Trophoblast cell (in vitro differentiated cells and primary cell): ENCODE data around the gene DEFB116. TPM values are rescaled to one million over a fixed set of nuclear protein-coding genes. Genes with fewer than 3 reads are reported as not detected.

Source experiments
- DNase-seq, 2 donors: peaks; one replicate each; pipeline ENCODE4 v3.0.0-alpha.2; 2016
- H2AFZ ChIP-seq: 2 replicates; pipeline ENCODE4 v1.6.1; 2013; ENCODE audit warnings: low read length, moderate library complexity, mild to moderate bottlenecking; ENCODE audit not compliant: insufficient read depth, poor library complexity
- H2AK5ac ChIP-seq: 2 replicates; pipeline ENCODE4 v1.6.1; 2013; ENCODE audit warnings: mild to moderate bottlenecking, low read length
- H2BK120ac ChIP-seq: 2 replicates; pipeline ENCODE4 v1.6.1; 2013; ENCODE audit warnings: low read length, mild to moderate bottlenecking, moderate library complexity; ENCODE audit not compliant: insufficient read depth, poor library complexity
- H2BK12ac ChIP-seq: 2 replicates; pipeline ENCODE4 v1.6.1; 2013; ENCODE audit warnings: mild to moderate bottlenecking, low read length, moderate library complexity
- H2BK5ac ChIP-seq: 2 replicates; pipeline ENCODE4 v1.6.1; 2013; ENCODE audit warnings: low read length, low read depth, moderate library complexity, mild to moderate bottlenecking; ENCODE audit not compliant: poor library complexity
- H3K14ac ChIP-seq: 2 replicates; pipeline ENCODE4 v1.6.1; 2013; ENCODE audit warnings: mild to moderate bottlenecking, low read length
- H3K18ac ChIP-seq: 2 replicates; pipeline ENCODE4 v1.6.1; 2013; ENCODE audit warnings: mild to moderate bottlenecking, low read length
- H3K23ac ChIP-seq: 2 replicates; pipeline ENCODE4 v1.6.1; 2013; ENCODE audit warnings: low read length
- H3K27ac ChIP-seq: 2 replicates; pipeline ENCODE4 v1.5.1; 2013; ENCODE audit warnings: low read depth, mild to moderate bottlenecking, inconsistent platforms, low read length, moderate library complexity
- H3K27me3 ChIP-seq: 2 replicates; pipeline ENCODE4 v1.6.1; 2013; ENCODE audit warnings: inconsistent platforms, mild to moderate bottlenecking, low read length, moderate library complexity; ENCODE audit not compliant: insufficient read depth
- H3K36me3 ChIP-seq, 2 experiments: 1 replicate in 1 of 2; 2 replicates in 1 of 2; pipeline ENCODE4 v1.6.1; 2013; ENCODE audit warnings: low read length in 2 of 2, mild to moderate bottlenecking in 2 of 2, moderate library complexity in 1 of 2; ENCODE audit not compliant: insufficient read depth in 2 of 2, control insufficient read depth in 1 of 2
- H3K4ac ChIP-seq: 2 replicates; pipeline ENCODE4 v1.6.1; 2013; ENCODE audit warnings: low read depth, mild to moderate bottlenecking, low read length, moderate library complexity
- H3K4me1 ChIP-seq, 2 experiments: 1 replicate in 1 of 2; 2 replicates in 1 of 2; pipeline ENCODE4 v1.6.1; 2013; ENCODE audit warnings: low read length in 2 of 2, mild to moderate bottlenecking in 2 of 2, moderate library complexity in 1 of 2; ENCODE audit not compliant: insufficient read depth in 2 of 2, control insufficient read depth in 1 of 2
- H3K4me2 ChIP-seq: 2 replicates; pipeline ENCODE4 v1.6.1; 2013; ENCODE audit warnings: inconsistent platforms, mild to moderate bottlenecking, low read length, moderate library complexity
- H3K4me3 ChIP-seq: 2 replicates; pipeline ENCODE4 v1.5.1; 2013; ENCODE audit warnings: mild to moderate bottlenecking, low read depth, low read length, inconsistent platforms
- H3K79me1 ChIP-seq: one replicate; pipeline ENCODE4 v1.6.1; 2013; ENCODE audit warnings: low read length
- H3K79me2 ChIP-seq: 2 replicates; pipeline ENCODE4 v1.6.1; 2013; ENCODE audit warnings: low read length, mild to moderate bottlenecking; ENCODE audit not compliant: control insufficient read depth, insufficient read depth, poor library complexity
- H3K9ac ChIP-seq: 2 replicates; pipeline ENCODE4 v1.6.1; 2013; ENCODE audit warnings: mild to moderate bottlenecking, low read length
- H3K9me3 ChIP-seq: 2 replicates; pipeline ENCODE4 v1.6.1; 2013; ENCODE audit warnings: low read depth, mild to moderate bottlenecking, control low read depth, inconsistent platforms, low read length; ENCODE audit not compliant: insufficient read depth
- H4K12ac ChIP-seq: 2 replicates; pipeline ENCODE4 v1.6.1; 2013; ENCODE audit warnings: low read depth, mild to moderate bottlenecking, low read length, moderate library complexity
- H4K8ac ChIP-seq: 2 replicates; pipeline ENCODE4 v1.6.1; 2013; ENCODE audit warnings: low read depth, mild to moderate bottlenecking, low read length, moderate library complexity
- H4K91ac ChIP-seq: one replicate; pipeline ENCODE4 v1.6.1; 2013; ENCODE audit warnings: low read depth, mild to moderate bottlenecking, low read length, moderate library complexity
- WGBS: extraction: QIAGEN DNeasy Blood & Tissue Kit; methylation state at CpG from one replicate; pipeline ENCODE4 v1.1.7; 2013; ENCODE audit warnings: missing lambda C conversion rate; ENCODE audit not compliant: insufficient read length, insufficient coverage; ENCODE audit errors: extremely low coverage; 5-methylcytosine and 5-hydroxymethylcytosine counted together
- polyA plus RNA-seq: library from polyadenylated mRNA; stranded (reverse); fragments of 200-250 nt; gene quantifications from 2 replicates; pipeline ENCODE4 v1.2.3, GENCODE V29; 2013

DEFB116 gene
- polyA plus RNA-seq, result not detected in 2 replicates

GRCh38 chr20:31308535-31309162 is at the start of gene DEFB116:
Gene DEFB116, minus strand, starts transcription at chr20:31308585. Its CDS starts 0 bp downstream, at chr20:31308585.
- Histone ChIP-seq H4K12ac (no peak within 1 kb of the TSS), H2BK120ac (no peak within 1 kb of the TSS), H3K4me1 (no peaks in the 10 kb centered on the region), H3K18ac (no peak within 1 kb of the TSS), H2AK5ac (no peak within 1 kb of the TSS), H3K4me2 (no peak within 1 kb of the TSS), H3K79me1 (no peaks in the 10 kb centered on the region), H2AFZ (no peak within 1 kb of the TSS), H3K14ac (no peak within 1 kb of the TSS), H3K9ac (no peak within 1 kb of the TSS), H4K8ac (no peak within 1 kb of the TSS), H4K91ac (no peak within 1 kb of the TSS), H3K27ac (no peak within 1 kb of the TSS), H3K4ac (no peak within 1 kb of the TSS), H3K23ac (no peak within 1 kb of the TSS), H3K27me3 (no peaks in the 10 kb centered on the region), H2BK5ac (no peak within 1 kb of the TSS), H3K9me3 (peaks cover 5% of the 10 kb centered on the region), H3K36me3 (no peaks in the 10 kb centered on the region), H3K79me2 (no peaks in the 10 kb centered on the region), H3K4me3 (no peak within 1 kb of the TSS), H2BK12ac (no peak within 1 kb of the TSS)
- no CpG with 5 or more reads among the region's 8 CpGs for WGBS
- no peak for DNase-seq

GRCh38 chr20:31355981-31356380 is 47.6 kb upstream of the DEFB116 start:
- Histone ChIP-seq H2AFZ (no peak overlapping the region), H3K27ac (no peak overlapping the region), H3K4me1 (no peaks in the 10 kb centered on the region), H2BK12ac (no peak overlapping the region), H3K23ac (no peak overlapping the region), H2BK5ac (no peak overlapping the region), H2BK120ac (no peak overlapping the region), H3K4me3 (no peak overlapping the region), H3K4ac (no peak overlapping the region), H3K79me2 (no peaks in the 10 kb centered on the region), H2AK5ac (no peak overlapping the region), H3K79me1 (no peaks in the 10 kb centered on the region), H3K14ac (no peak overlapping the region), H3K4me2 (no peak overlapping the region), H3K36me3 (no peaks in the 10 kb centered on the region), H3K27me3 (no peaks in the 10 kb centered on the region), H3K18ac (no peak overlapping the region), H3K9me3 (no peaks in the 10 kb centered on the region), H4K8ac (no peak overlapping the region), H4K12ac (no peak overlapping the region), H3K9ac (no peak overlapping the region), H4K91ac (no peak overlapping the region)
- DNase-seq, result no peak
- no CpG with 5 or more reads among the region's 1 CpG for WGBS

GRCh38 chr20:31341470-31341869 is 33.1 kb upstream of the DEFB116 start:
- Histone ChIP-seq H4K12ac (no peak overlapping the region), H2BK12ac (no peak overlapping the region), H3K23ac (no peak overlapping the region), H2AFZ (no peak overlapping the region), H3K36me3 (no peaks in the 10 kb centered on the region), H3K27me3 (no peaks in the 10 kb centered on the region), H2BK5ac (no peak overlapping the region), H3K4me2 (no peak overlapping the region), H3K79me2 (no peaks in the 10 kb centered on the region), H3K4ac (no peak overlapping the region), H3K9me3 (peaks cover 4% of the 10 kb centered on the region), H4K8ac (no peak overlapping the region), H4K91ac (no peak overlapping the region), H3K18ac (no peak overlapping the region), H3K9ac (no peak overlapping the region), H2AK5ac (no peak overlapping the region), H2BK120ac (no peak overlapping the region), H3K27ac (no peak overlapping the region), H3K79me1 (no peaks in the 10 kb centered on the region), H3K4me3 (no peak overlapping the region), H3K14ac (no peak overlapping the region), H3K4me1 (no peaks in the 10 kb centered on the region)
- DNase-seq, result no peak

GRCh38 chr20:31330893-31331292 is 22.5 kb upstream of the DEFB116 start:
- no peak overlapping the region for H4K12ac ChIP-seq
- no peak overlapping the region for H2AK5ac ChIP-seq
- no peak overlapping the region for H2BK120ac ChIP-seq
- no peak overlapping the region for H3K14ac ChIP-seq
- H3K23ac ChIP-seq, result no peak overlapping the region
- H3K9me3 ChIP-seq, result peaks cover 9% of the 10 kb centered on the region
- no peaks in the 10 kb centered on the region for H3K4me1 ChIP-seq
- H3K18ac ChIP-seq, result no peak overlapping the region
- H2BK5ac ChIP-seq, result no peak overlapping the region
- DNase-seq, result no peak
- H3K4me3 ChIP-seq, result no peak overlapping the region
- no peak overlapping the region for H3K4me2 ChIP-seq
- no peaks in the 10 kb centered on the region for H3K79me1 ChIP-seq
- H2BK12ac ChIP-seq, result no peak overlapping the region
- no peak overlapping the region for H3K27ac ChIP-seq
- no peak overlapping the region for H2AFZ ChIP-seq
- H3K27me3 ChIP-seq, result no peaks in the 10 kb centered on the region
- H3K79me2 ChIP-seq, result no peaks in the 10 kb centered on the region
- H4K8ac ChIP-seq, result no peak overlapping the region
- H4K91ac ChIP-seq, result no peak overlapping the region
- H3K4ac ChIP-seq, result no peak overlapping the region
- no peak overlapping the region for H3K9ac ChIP-seq
- H3K36me3 ChIP-seq, result no peaks in the 10 kb centered on the region
